ENCODE data around the gene PRKACB. TPM values are rescaled to one million over a fixed set of nuclear protein-coding genes. Genes with fewer than 3 reads are reported as not detected.

PRKACB gene
- total and polyA plus RNA-seq, 2 of the 8 experiments (the other 6 are each of a cell fraction or from before 2014, with no cell fraction given) = 7.8 to 31.0 TPM

GRCh38 chr1:84271441-84272151 lies 127.5 kb downstream of the PRKACB start:
- WGBS, 2 experiments (ENCODE audit: extremely low coverage in 1 of 2, insufficient coverage in 1 of 2, insufficient read length in 1 of 2, insufficient replicate concordance in 2 of 2, low coverage in 1 of 2, low lambda C conversion rate in 2 of 2, missing lambda C conversion rate in 1 of 2) = 58% methylated on average over 6 of the region's 6 CpGs; no CpG with 5 or more reads in 1 of the 2 experiments
- H3K18ac ChIP-seq (ENCODE audit: extremely low read depth, low read length) = no peak overlapping the region
- no peak overlapping the region for H2AK5ac ChIP-seq (ENCODE audit: low read depth, low read length)
- no peak overlapping the region for H2BK5ac ChIP-seq (ENCODE audit: low read depth, low read length)
- H3K4me3 ChIP-seq (ENCODE audit: extremely low read depth in 1 of 4, insufficient read depth in 2 of 4, low read depth in 3 of 4, low read length in 4 of 4) = no peak overlapping the region
- TF ChIP-seq EGR1 (IDR thresholded peaks at IDR 0.05; ENCODE audit: borderline replicate concordance, low read depth, low read length) (no peak), TBP (IDR thresholded peaks at IDR 0.05; ENCODE audit: low read depth, low read length) (no peak), E2F6 (IDR thresholded peaks at IDR 0.05) (no peak), TAF7 (optimal IDR thresholded peaks at IDR 0.05; ENCODE audit: borderline replicate concordance, low read depth, low read length) (no peak), RFX5 (IDR thresholded peaks at IDR 0.05; ENCODE audit: borderline replicate concordance, low read depth, low read length) (no peak), ASH2L (IDR thresholded peaks at IDR 0.05; ENCODE audit: low read length) (no peak), SAP30 (IDR thresholded peaks at IDR 0.05; ENCODE audit: insufficient read depth, insufficient replicate concordance, low read length) (no peak), YY1 (IDR thresholded peaks at IDR 0.05; ENCODE audit: low read depth, low read length) (no peak), CBX8 (IDR thresholded peaks at IDR 0.05; ENCODE audit: borderline replicate concordance, low read depth, low read length) (no peak), BACH1 (IDR thresholded peaks at IDR 0.05; ENCODE audit: low read length) (no peak), HDAC2 (IDR thresholded peaks at IDR 0.05; ENCODE audit: borderline replicate concordance in 1 of 2, low read depth in 2 of 2, low read length in 2 of 2) (no peak)
- no peaks in the 10 kb centered on the region for H3K27me3 ChIP-seq (replicated peaks in 1 of 4; ENCODE audit: control insufficient read depth in 3 of 4, extremely low read depth in 1 of 4, insufficient read depth in 3 of 4, low read length in 3 of 4)
- no peaks in the 10 kb centered on the region; the same call in 1 of the 2 replicates for H3K23me2 ChIP-seq (ENCODE audit: low read depth, low read length)
- peak overlapping the region; percentile 22 to 37; a peak in 2 of 4 replicates for H3K4me2 ChIP-seq (ENCODE audit: insufficient read depth in 1 of 2, low read depth in 2 of 2, low read length in 2 of 2)
- H3K9ac ChIP-seq (replicated peaks in 1 of 4; ENCODE audit: extremely low read depth in 1 of 4, low read depth in 3 of 4, low read length in 3 of 4) = no peak overlapping the region; a peak in 2 of 7 replicates
- H2BK12ac ChIP-seq (ENCODE audit: low read depth, low read length) = 0 out of 2 replicates have a peak overlapping the region, but pooled peaks have one; percentile 10
- H2BK15ac ChIP-seq (ENCODE audit: low read length) = no peak overlapping the region
- H3K56ac ChIP-seq (replicated peaks; ENCODE audit: insufficient read length, low read depth, low read length) = no peak overlapping the region
- H3K36me3 ChIP-seq (ENCODE audit: control insufficient read depth in 2 of 4, insufficient read depth in 4 of 4, low read length in 3 of 4) = no peaks in the 10 kb centered on the region
- no peak overlapping the region for H4K5ac ChIP-seq (ENCODE audit: insufficient read length, low read depth, low read length)
- CTCF ChIA-PET (ENCODE audit: partially characterized antibody) = no interaction called here
- H3K23ac ChIP-seq (ENCODE audit: insufficient read length) = no peak overlapping the region
- DNase-seq (ENCODE audit: low read depth in 1 of 2, low spot score in 2 of 2) (no peak), FAIRE-seq (no peak)
- no peak overlapping the region for H3K14ac ChIP-seq (ENCODE audit: insufficient read length)
- H3K27ac ChIP-seq (ENCODE audit: low read depth, low read length) = no peak overlapping the region
- no peak overlapping the region for H3K4ac ChIP-seq (replicated peaks; ENCODE audit: insufficient read length, low read depth, low read length)
- H4K8ac ChIP-seq (ENCODE audit: extremely low read depth, insufficient read depth, low read length) = no peak overlapping the region
- no peak overlapping the region for H4K91ac ChIP-seq (replicated peaks; ENCODE audit: insufficient read length, low read length)
- no peaks in the 10 kb centered on the region for H3K79me2 ChIP-seq (ENCODE audit: control insufficient read depth in 1 of 2, insufficient read depth in 2 of 2, low read length in 2 of 2)
- no peak overlapping the region for H2BK20ac ChIP-seq (ENCODE audit: low read length)
- H4K20me1 ChIP-seq (replicated peaks in 1 of 2; ENCODE audit: control insufficient read depth in 1 of 2, insufficient read depth in 2 of 2, low read length in 2 of 2) = no peaks in the 10 kb centered on the region
- no peaks in the 10 kb centered on the region for H3K79me1 ChIP-seq (ENCODE audit: low read depth, low read length)
- H3K9me3 ChIP-seq (ENCODE audit: insufficient read depth in 2 of 2, low read depth in 1 of 2, low read length in 1 of 2) = no peaks in the 10 kb centered on the region
- POLR2A ChIA-PET (ENCODE audit: partially characterized antibody) = no interaction called here
- H2BK120ac ChIP-seq (replicated peaks; ENCODE audit: low read depth, low read length) = no peak overlapping the region
- H2AFZ ChIP-seq (ENCODE audit: low read length) = no peak overlapping the region
- H3K4me1 ChIP-seq (replicated peaks in 1 of 4; ENCODE audit: control insufficient read depth in 3 of 4, insufficient read depth in 4 of 4, low read length in 3 of 4) = peaks cover 0 to 11% (median 2%) of the 10 kb centered on the region in 4 experiments; a peak in 3 of 7 replicates

Data from H1 (cell line).